Keratinocyte (primary cell): Measurements from ENCODE around the gene ATIC. TPM values are rescaled to one million over a fixed set of nuclear protein-coding genes. Genes with fewer than 3 reads are reported as not detected.

Source experiments
- DNase-seq: peaks from one replicate; pipeline ENCODE4 v3.0.0-alpha.2; 2011; ENCODE audit warnings: low read depth, missing footprints, low spot score
- FAIRE-seq: peaks from 2 replicates; lab custom pipeline; 2011; peaks lifted over from hg19 to GRCh38; lab: Jason Lieb, UNC
- H2AFZ ChIP-seq: 2 replicates; pipeline ENCODE4 v1.6.0; 2012; ENCODE audit warnings: low read length, control low read depth, inconsistent platforms; ENCODE audit not compliant: control insufficient read depth
- H3K27ac ChIP-seq: 2 replicates; pipeline ENCODE4 v1.5.1; 2011; ENCODE audit warnings: low read length; ENCODE audit not compliant: control insufficient read depth, insufficient read depth
- H3K27me3 ChIP-seq: 3 replicates; pipeline ENCODE4 v1.6.0; 2011; ENCODE audit warnings: low read length; ENCODE audit not compliant: control insufficient read depth, insufficient read depth; ENCODE audit errors: extremely low read depth
- H3K36me3 ChIP-seq, 2 experiments: 2 replicates in 1 of 2; 3 replicates in 1 of 2; pipeline ENCODE4 v1.5.1; 2011; ENCODE audit warnings: low read length in 2 of 2, mild to moderate bottlenecking in 1 of 2; ENCODE audit not compliant: control insufficient read depth in 2 of 2, insufficient read depth in 2 of 2; ENCODE audit errors: extremely low read depth in 1 of 2
- H3K4me1 ChIP-seq: 3 replicates; pipeline ENCODE4 v1.5.1; 2011; ENCODE audit warnings: low read length; ENCODE audit not compliant: control insufficient read depth, insufficient read depth; ENCODE audit errors: extremely low read depth
- H3K4me2 ChIP-seq: 3 replicates; pipeline ENCODE4 v1.6.0; 2011; ENCODE audit warnings: low read depth, low read length; ENCODE audit not compliant: control insufficient read depth, insufficient read depth; ENCODE audit errors: extremely low read depth
- H3K4me3 ChIP-seq, 3 experiments: fragments of 200-600 bp in 1 of 3; sonication (generic) in 1 of 3; 2 replicates in 2 of 3; 3 replicates in 1 of 3; pipeline ENCODE4 v1.5.1; 2011 to 2016; ENCODE audit warnings: low read length in 3 of 3, mild to moderate bottlenecking in 3 of 3, control low read depth in 2 of 3, inconsistent platforms in 1 of 3, low read depth in 1 of 3, mixed read lengths in 1 of 3, mixed run types in 1 of 3, moderate library complexity in 1 of 3; ENCODE audit not compliant: control insufficient read depth in 2 of 3, insufficient read depth in 2 of 3; ENCODE audit errors: extremely low read depth in 1 of 3
- H3K79me2 ChIP-seq: 2 replicates; pipeline ENCODE4 v1.6.0; 2012; ENCODE audit warnings: low read length; ENCODE audit not compliant: control insufficient read depth, insufficient read depth
- H3K9ac ChIP-seq: 3 replicates; pipeline ENCODE4 v1.6.0; 2011; ENCODE audit warnings: low read length; ENCODE audit not compliant: control insufficient read depth, insufficient read depth; ENCODE audit errors: extremely low read depth
- H3K9me1 ChIP-seq: 3 replicates; pipeline ENCODE4 v1.6.0; 2011; ENCODE audit warnings: low read length; ENCODE audit not compliant: control insufficient read depth, insufficient read depth; ENCODE audit errors: extremely low read depth
- H3K9me3 ChIP-seq: 2 replicates; pipeline ENCODE4 v1.5.1; 2012; ENCODE audit warnings: low read depth, low read length; ENCODE audit not compliant: control insufficient read depth
- H4K20me1 ChIP-seq: 3 replicates; pipeline ENCODE4 v1.6.0; 2011; ENCODE audit warnings: low read length; ENCODE audit not compliant: control insufficient read depth, insufficient read depth; ENCODE audit errors: extremely low read depth
- EZH2 ChIP-seq: IDR thresholded peaks from one replicate; pipeline ENCODE4 v1.6.1; 2012; ENCODE audit warnings: inconsistent platforms, mild to moderate bottlenecking, low read length, moderate library complexity
- dilution Hi-C: fragments of 300-500 bp; cut with MboI; formaldehyde crosslinking; loops from one replicate; pipeline ENCODE4 v1.7.0; 2020; ENCODE audit warnings: low sequenced_read_pairs; ENCODE audit not compliant: extremely low pct_ligation_motif_present
- polyA plus RNA-seq, 5 experiments: library from polyadenylated mRNA; depleted of rRNA in 3 of 5; stranded (reverse) in 3 of 5; stranded (forward) in 1 of 5; unstranded in 1 of 5; fragments of >200 nt; gene quantifications; 1 replicate in 1 of 5; 2 replicates in 3 of 5; 3 replicates in 1 of 5; pipeline versions ENCODE4 v1.2.1 to v1.2.3, GENCODE V29; 2011 to 2012; ENCODE audit warnings: missing spikeins in 2 of 5, low read depth in 1 of 5, low replicate concordance in 1 of 5
- TF ChIP-seq, protein P1 (sequence below), 3 experiments: IDR thresholded peaks in 1 of 3; conservative IDR thresholded peaks in 1 of 3; optimal IDR thresholded peaks in 1 of 3; 2 replicates in 2 of 3; 3 replicates in 1 of 3; pipeline versions ENCODE3 to v1.5.1; 2011; ENCODE audit warnings: low read length in 3 of 3, mild to moderate bottlenecking in 3 of 3, moderate library complexity in 2 of 3, control low read depth in 1 of 3, inconsistent platforms in 1 of 3; ENCODE audit not compliant: insufficient read depth in 2 of 3; ENCODE audit errors: extremely low read depth in 1 of 3

Gene ATIC
- polyA plus RNA-seq, 1 donor (not counting 4 experiments of a cell fraction or from before 2014, with no cell fraction given) = 110 TPM

- H2AFZ ChIP-seq = no peak overlapping the region
- no peaks in the 10 kb centered on the region for H3K79me2 ChIP-seq
- H3K4me3 ChIP-seq = no peak overlapping the region
- no peaks in the 10 kb centered on the region for H3K4me1 ChIP-seq
- H3K36me3 ChIP-seq = peaks cover 3 to 28% of the 10 kb centered on the region in 2 experiments
- dilution Hi-C loops = no loop called here
- H3K27ac ChIP-seq = no peak overlapping the region
- TF ChIP-seq, protein P1, sequence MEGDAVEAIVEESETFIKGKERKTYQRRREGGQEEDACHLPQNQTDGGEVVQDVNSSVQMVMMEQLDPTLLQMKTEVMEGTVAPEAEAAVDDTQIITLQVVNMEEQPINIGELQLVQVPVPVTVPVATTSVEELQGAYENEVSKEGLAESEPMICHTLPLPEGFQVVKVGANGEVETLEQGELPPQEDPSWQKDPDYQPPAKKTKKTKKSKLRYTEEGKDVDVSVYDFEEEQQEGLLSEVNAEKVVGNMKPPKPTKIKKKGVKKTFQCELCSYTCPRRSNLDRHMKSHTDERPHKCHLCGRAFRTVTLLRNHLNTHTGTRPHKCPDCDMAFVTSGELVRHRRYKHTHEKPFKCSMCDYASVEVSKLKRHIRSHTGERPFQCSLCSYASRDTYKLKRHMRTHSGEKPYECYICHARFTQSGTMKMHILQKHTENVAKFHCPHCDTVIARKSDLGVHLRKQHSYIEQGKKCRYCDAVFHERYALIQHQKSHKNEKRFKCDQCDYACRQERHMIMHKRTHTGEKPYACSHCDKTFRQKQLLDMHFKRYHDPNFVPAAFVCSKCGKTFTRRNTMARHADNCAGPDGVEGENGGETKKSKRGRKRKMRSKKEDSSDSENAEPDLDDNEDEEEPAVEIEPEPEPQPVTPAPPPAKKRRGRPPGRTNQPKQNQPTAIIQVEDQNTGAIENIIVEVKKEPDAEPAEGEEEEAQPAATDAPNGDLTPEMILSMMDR (optimal IDR thresholded peaks at IDR 0.05 in 1 of 3, IDR thresholded peaks at IDR 0.05 in 1 of 3, conservative IDR thresholded peaks at IDR 0.05 in 1 of 3; ENCODE audit: extremely low read depth in 1 of 3, insufficient read depth in 2 of 3, low read length in 3 of 3) = no peak
- TF ChIP-seq EZH2 = no peak
- no peak overlapping the region for H3K4me2 ChIP-seq
- no peak for DNase-seq
- H3K9me1 ChIP-seq = no peaks in the 10 kb centered on the region
- H3K9ac ChIP-seq = no peak overlapping the region
- H4K20me1 ChIP-seq = no peaks in the 10 kb centered on the region
- no peaks in the 10 kb centered on the region for H3K9me3 ChIP-seq
- FAIRE-seq = no peak
- H3K27me3 ChIP-seq = no peaks in the 10 kb centered on the region
These were observed 54.7 kb downstream of the ATIC start for GRCh38 chr2:215366440-215367032.

- Histone ChIP-seq H3K9ac (no peak overlapping the region), H3K9me1 (no peaks in the 10 kb centered on the region), H3K36me3 (peaks cover 10 to 32% of the 10 kb centered on the region in 2 experiments), H4K20me1 (no peaks in the 10 kb centered on the region), H2AFZ (no peak overlapping the region), H3K4me1 (no peaks in the 10 kb centered on the region), H3K27ac (no peak overlapping the region), H3K4me2 (no peak overlapping the region), H3K79me2 (no peaks in the 10 kb centered on the region), H3K27me3 (no peaks in the 10 kb centered on the region), H3K4me3 (no peak overlapping the region), H3K9me3 (no peaks in the 10 kb centered on the region)
- no peak for TF ChIP-seq EZH2
- TF ChIP-seq, protein P1 (optimal IDR thresholded peaks at IDR 0.05 in 1 of 3, IDR thresholded peaks at IDR 0.05 in 1 of 3, conservative IDR thresholded peaks at IDR 0.05 in 1 of 3; ENCODE audit: extremely low read depth in 1 of 3, insufficient read depth in 2 of 3, low read length in 3 of 3) = no peak
- no peak for FAIRE-seq
- no peak for DNase-seq
- dilution Hi-C loops = no loop called here
These were observed 56.0 kb downstream of the ATIC start for GRCh38 chr2:215367662-215368492.
